ENCODE data around the gene FMO5.
"Not testable (repeated sequence)": the region's sequence is repeated elsewhere in the genome, so short reads cannot be mapped to it uniquely, and the experiment has no call there.

Gene FMO5, protein sequence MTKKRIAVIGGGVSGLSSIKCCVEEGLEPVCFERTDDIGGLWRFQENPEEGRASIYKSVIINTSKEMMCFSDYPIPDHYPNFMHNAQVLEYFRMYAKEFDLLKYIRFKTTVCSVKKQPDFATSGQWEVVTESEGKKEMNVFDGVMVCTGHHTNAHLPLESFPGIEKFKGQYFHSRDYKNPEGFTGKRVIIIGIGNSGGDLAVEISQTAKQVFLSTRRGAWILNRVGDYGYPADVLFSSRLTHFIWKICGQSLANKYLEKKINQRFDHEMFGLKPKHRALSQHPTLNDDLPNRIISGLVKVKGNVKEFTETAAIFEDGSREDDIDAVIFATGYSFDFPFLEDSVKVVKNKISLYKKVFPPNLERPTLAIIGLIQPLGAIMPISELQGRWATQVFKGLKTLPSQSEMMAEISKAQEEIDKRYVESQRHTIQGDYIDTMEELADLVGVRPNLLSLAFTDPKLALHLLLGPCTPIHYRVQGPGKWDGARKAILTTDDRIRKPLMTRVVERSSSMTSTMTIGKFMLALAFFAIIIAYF

DNA sequence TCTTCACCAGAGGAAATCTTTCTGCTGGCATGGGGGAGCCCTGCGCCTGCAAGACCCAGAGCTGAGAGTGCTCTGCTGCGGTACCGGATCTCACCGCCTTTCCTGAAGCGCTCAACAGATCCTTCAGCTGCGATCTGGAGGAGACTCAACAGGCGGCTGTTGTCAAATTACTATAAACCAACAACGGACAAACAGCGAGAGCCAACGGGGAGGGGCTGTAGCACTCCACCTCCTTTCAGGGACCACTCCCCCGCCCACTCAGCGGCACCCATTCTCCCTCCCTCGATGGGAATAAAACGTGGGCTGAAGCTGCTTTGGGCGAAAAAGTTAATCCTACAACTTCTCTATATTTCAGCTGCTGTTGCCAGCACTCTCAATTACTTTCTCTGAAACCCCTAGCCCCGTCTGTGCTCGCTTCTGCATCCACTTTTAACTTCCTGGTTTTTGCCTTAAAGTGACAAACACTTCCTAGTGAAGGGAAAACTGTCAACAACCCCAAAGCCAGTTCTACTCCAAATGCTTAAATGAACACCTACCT lies at the start of gene FMO5:
FMO5 (minus strand) TSS at position 147 of the 538 bp plus-strand sequence. CDS start 310 bp downstream, outside the sequence.
- peak; percentile 44 for DNase-seq

DNA sequence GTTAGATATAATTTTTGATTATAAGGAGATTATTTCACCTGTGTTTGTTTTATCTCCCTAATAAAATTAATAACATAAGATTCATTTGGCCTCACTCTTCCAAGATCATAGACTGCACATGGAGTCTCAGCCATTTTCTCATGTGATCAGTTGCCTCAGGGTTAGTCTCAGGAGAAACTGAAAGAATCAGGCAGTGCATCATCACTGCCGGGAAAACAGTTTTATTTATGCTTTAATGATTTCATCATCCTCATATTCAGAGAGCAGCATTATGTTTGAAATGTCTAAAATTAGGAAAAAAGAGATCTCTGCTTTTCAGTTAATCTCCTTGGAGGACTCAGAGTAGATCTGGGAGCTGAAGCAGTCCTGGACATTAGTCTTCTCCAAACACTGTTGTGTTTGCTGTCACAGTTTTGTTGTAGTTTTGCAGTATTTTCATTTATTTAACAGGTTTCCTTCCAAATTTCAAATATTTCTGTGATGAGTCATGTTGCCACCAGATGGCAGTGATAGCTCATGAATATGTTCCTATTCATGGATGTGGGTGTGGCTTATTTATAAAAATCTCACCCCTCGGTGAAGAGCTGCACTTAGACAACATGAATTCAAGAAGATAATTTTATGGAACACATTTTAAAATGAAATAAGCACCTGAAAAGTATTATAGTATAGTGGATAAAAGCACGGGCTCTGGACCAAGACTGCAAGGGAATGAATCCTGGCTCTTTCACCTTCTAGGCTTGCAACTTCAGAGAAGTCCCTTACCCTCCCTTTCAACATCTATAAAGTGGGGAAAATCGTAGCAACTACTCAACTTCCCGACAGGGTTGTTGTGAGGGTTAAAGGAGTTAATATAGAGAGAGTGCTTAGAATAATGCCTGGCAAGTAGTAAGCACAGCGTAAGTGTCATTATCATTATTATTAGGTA lies 48.5 kb upstream of the FMO5 start:
- DNase-seq, result peak; percentile 83

DNA sequence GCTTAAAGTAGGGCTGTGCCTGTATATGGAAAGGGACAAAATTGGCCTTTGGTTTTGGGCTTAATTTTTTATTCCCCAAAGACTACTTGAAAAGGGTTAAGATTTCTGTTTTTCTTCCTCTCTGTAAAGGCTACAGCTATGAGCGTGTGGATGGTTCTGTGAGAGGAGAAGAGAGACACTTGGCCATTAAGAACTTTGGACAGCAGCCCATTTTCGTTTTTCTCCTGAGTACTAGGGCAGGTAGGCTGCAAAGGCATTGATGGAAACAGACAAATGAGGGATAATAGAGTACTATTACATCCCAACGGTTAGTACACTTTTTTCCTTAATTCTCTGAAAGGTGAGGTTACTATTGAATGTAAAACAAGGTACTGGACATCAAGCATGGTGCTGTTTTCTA lies 46.9 kb upstream of the FMO5 start:
- DNase-seq, result no peak

DNA sequence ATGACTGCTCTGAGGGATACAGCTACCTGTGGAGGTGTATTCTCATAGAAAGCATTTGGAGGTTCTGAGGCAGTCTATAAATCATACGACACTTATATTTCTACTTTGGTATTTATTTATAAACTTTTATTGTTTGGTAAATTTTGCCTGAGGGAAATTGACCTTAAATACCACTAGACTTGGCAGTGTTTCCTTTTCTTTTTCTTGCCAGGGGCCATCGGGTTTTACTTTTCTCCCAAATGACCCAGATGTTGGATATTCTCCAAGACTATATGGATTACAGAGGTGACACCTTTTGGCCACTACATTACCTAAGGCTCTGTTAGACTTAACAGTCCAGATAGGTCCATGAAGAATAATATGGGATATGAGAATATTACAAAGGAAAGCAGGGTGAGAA lies 45.6 kb upstream of the FMO5 start:
- DNase-seq, result no peak

DNA sequence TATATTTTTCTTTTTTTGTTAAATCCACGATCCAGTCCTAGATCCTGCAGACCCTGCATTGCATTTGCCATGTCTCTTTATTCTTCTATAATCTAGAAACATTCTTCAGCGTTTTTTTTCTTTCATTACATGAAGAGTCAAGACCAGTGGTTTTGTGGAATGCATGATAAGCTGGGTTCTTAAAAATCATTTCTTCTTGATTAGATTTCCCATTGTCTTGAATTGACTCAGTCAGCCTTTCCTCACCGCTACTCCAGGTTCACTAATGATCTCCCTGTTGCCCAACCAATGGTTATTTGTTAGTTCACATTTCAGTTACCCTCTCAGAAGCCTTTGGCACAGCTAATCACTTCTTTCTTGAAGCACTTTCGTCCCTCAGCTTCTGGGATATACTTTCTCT lies 42.6 kb upstream of the FMO5 start:
- DNase-seq, result no peak

DNA sequence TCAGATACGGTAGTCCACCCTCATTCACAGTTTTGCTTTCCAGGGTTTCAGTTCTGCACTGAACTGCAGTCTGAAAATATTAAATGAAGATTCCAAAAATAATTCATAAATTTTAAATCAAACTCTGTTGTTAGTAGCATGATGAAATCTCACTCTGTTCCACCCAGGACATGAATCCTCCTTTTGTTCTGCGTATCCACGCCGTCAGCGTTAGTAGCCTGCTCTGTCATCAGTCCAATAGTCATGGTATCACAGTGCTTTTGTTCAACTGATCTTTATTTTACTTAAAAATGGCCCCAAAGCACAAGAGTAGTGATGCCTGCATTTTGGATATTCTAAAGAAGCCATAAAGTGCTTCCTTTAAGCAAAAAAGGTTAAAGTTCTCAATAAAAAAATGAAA lies 41.2 kb upstream of the FMO5 start:
- no peak for DNase-seq

DNA sequence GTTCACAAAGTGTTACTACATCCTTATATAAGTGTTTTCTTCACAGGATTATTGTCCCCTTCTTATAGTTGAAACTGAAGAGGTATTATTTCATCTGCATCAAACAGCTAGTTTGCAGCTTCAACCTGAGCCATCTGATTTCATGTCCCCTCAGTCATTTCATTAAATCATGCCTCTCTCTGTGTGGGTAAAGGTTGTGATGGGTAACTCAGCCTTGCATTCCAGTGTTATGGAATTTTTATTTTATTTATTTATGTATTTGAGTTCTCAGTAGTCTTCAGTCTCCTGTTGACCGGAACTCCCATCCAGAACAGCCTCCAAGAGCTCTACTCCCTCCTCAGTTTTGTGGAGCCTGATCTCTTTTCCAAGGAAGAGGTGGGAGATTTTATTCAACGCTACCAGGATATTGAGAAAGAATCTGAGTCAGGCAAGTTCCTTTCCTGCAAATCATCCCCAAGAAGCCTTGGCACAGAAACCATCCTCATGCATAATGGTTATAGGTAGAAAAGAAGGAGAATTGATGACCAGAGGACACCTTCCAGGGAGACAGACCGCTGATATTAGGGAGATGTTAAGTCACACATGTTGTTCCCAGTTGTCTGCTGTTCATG lies 39.1 kb upstream of the FMO5 start:
- DNase-seq, result peak; percentile 66

DNA sequence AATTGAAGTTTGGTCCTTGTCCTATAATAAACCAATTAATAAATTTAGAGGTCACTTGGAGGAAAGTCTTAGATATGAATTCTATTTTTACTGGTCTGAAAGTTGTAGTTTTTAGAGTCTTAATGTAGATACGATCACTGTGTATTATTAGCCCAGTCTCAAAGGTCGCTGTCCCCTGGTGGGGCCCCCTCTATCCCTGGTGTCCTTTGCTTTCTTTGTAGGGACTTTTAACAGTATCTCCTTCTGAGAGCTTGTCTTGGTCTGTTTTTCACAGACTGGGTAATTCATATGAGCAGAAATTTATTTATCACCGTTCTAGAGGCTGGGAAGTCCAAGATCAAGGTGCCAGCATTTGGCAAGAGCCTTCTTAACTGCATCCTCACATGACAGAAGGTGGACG lies 35.8 kb upstream of the FMO5 start:
- no peak for DNase-seq

DNA sequence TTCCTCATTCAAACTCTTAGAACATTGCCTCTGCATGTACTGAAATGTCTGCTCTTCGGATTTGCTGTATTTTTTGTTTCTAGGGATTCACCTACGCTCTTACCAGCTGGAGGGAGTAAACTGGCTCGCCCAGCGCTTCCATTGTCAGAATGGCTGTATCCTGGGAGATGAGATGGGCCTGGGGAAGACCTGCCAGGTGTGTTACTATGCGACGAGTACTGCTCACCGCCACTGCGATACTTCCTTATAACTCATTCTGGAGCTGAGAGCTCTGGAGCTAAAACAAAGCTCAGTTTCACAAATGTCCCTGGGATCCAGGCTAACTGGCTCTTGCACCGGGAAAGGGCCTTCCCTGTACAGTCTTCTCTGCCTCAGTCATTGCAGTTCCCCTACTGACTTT lies 27.4 kb upstream of the FMO5 start:
- no peak for DNase-seq

DNA sequence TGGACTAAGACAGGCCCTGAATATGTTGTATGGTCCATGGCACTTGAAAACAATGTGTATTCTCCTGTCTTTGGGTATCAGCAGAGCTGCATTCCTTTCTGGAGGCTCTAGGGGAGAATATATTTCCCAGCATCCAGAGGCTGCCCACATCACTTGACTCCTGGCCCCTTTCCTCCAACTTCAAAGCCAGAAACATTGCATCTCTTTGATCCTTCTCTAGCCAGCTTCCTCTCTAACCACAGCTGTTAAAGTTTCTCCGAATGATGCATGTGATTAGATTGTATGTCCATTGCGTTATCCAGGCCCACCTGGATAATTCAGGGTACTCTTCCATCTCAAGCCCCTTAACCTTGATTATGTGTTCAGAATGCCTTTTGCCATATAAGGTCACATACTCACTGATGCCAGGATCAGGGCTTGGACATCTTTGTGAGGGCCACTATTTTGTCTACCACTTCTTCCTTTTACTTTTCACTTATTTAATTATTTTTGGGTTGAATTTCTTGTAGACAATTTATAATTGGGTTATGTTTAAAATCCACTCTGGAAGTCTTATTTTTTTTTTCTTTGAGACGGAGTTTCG lies 22.6 kb upstream of the FMO5 start:
- peak; percentile 22 for DNase-seq

DNA sequence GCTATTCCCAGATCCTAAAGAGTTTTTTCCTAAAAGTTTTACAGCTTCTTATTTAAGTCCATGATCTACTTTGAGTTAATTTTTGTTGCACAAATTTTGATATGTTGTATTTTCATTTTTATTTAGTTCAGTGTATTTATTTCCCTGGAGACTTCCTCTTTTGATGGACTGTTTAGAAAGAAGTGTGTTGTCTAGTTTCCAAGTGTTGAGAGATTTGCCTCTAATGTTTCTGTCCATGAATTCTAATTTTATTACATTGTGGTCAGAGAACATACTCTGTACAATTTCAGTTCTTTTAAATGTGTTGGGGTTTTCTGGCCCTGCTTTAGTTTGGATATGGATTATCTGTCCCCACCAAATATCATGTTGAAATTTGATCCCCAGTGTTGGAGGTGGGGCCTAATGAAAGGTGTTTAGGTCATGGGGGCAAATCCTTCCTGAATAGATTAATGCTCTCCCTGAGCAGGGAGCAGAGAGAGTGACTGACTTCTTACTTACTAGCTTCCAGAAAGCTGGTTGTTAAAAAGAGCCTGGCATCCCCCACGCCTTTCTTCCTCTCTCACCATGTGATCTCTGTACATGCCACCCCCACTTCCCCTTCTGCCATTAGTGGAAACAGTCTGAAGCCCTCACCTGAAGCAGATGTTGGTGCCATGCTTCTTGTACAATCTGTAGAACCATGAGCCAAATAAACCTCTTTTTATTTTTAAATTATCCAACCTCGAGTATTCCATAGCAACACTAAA lies 21.9 kb upstream of the FMO5 start:
- no peak for DNase-seq

DNA sequence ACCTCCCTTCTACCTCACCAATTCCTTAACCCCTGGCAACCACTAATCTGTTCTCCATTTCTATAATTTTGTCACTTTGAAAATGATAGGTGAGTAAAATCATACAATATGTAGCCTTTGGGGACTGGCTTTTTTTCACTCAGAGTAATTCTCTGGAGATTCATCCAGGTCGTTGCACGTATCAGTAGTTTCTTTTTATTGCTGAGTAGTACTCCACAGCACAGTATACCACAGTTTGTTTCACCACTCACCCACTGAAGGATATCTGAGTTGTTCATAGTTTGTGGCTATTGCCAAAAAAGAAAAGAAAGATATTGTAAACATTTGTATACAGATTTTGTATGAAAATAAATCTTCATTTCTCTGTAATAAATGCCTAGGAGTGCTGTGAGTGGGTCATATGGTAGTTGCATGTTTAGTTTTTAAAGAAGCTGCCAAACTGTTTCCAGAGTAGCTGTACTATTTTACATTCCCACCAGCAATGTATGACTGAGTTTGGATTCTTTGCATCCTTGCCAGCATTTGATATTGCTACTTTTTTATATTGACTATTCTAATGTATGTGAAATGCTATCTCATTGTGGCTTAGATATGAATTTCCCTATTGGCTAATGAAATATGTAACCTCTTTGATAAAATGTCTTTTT lies 21.0 kb upstream of the FMO5 start:
- DNase-seq, result peak; percentile 30

DNA sequence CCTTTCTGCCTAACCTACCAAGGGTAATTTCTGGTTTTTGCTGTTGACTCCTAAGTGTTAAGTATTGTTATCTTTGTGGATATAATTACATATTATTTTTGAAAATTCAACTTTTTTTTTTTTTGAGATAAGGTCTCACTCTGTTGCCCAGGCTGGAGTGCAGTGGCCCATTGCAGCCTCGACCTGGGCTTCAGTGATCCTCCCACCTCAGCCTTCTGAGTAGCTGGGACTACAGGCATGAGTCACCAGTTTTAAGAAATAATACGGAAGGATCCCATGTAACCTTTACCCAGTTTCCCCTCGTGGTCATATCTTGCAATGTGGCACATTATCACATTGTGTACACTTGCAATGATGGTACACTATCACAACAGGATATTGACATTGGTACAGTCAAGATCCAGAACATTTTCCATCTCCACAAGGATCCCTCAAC lies 20.5 kb upstream of the FMO5 start:
- DNase-seq, result no peak

DNA sequence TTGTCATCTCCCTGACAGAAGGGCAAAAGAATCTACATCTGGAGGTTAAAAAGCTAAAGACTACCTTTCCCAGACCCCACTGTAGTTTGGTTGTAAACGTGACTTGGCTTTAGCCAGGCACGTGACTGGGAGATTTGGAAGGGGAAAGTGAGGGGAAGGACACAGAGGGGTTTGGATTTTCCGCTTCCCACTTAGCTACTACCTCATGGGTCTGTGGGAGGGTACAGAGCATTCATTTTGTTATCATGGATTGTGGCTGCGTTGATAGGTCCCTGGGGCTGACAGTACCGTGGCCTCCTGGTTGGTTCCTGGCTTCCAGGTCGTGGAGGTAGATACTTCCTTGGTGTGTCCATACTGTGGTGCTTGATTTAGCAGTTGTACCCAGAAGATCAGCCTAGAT lies 20.0 kb upstream of the FMO5 start:
- DNase-seq, result no peak

DNA sequence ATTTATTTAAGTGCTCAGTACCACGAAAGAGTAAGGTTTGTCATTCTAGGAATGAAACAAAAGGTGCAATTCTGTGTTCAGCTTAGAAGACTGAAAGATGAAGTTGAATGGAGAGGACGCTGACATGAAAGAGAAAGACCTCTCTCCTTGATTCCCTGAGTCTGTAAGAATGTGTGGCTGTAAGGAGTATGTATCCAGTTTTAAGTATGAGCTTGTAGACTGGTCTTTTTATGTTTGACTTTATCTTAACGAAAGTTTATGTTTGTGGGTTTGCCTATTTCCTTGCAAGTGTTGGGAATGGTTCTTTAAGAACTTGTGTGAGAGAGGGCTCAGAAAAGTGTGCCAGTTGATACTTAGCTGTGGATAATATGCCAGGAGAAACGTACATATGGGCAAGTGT lies 18.7 kb upstream of the FMO5 start:
- DNase-seq, result no peak

DNA sequence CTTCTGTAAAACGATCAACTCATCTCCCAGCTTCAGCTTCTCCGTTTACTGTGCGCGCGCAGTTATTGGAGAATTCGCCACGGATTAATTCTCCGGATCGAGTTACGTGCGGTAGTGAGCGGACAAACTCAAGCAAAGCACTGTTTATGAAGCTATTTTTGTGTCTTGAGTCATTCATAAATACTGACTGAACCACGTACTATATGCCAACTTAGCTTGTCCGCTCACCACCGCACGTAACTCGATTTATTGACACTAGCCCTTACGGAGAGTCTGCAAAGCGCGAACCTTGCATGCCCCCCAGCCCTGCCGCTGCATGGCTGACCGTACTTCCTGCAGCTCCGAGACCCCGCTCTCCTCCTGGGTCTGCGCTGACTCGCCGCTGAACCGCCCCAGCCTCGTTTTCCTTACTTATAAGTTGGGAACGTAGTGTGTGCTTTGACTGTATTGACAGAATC lies 18.1 kb upstream of the FMO5 start:
- no peak for DNase-seq

DNA sequence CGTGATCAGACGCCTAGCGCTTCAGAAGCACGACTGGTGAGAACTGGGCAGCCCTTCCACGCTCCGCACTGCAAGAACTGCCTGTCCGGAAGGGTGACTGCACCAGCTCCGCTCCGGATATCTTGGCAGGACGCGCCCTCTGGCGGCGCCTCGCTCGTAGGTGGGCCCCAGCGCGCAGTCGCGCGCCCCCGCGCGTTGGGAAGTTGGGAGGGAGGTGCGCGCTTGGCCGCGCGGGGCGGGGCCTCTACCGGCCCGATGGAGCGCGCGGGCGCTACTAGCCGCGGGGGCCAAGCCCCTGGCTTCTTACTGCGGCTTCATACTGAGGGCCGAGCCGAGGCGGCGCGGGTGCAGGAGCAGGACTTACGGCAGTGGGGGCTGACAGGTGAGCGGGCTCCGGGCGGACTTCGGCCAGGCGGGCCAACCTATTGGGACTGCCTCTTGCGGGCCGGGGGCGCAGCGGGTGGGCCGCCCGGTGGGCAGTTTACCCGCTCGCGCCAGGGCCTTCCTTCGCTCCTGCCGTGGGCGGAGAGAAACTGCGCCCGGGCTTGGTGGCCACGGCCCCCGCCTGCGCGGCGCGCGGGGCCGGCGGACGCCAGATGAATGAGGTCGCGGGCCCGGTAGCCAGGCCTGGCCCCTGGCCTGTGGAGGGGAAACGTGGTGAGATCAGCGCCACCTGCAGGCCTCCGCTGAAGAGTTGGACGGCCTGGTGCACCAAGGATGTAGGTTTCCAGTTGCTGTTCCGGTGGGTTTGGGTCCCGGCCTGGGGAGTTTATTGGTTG lies 17.5 kb upstream of the FMO5 start, which contains the start of gene CHD1L:
CHD1L (plus strand) TSS at position 236 of the 779 bp plus-strand sequence; CDS start at position 256, 20 bp downstream.
- peak; percentile 93 for DNase-seq

DNA sequence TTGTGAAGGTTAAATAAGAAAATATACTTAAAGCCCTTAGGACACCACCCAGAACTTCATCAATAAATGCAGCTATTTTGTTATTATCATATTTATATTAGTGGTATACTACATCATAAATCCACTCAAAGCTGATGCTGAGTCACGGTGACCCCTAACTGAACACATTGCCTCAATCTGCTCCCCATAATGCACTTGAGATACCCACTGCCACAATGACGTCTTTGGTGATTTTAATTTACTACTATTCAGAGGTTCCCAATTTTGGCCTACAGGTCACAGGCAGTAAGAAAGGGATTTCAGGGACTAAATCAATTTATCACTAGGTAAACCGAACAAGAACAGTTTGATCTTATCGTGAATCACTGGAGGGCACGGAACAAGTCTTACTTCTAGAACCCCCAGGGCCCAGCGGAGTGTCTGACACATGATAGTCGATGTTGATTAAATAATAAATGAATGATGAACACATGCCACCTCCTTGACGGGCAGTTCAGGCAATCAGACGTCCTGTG lies 16.9 kb upstream of the FMO5 start:
- no peak for DNase-seq

DNA sequence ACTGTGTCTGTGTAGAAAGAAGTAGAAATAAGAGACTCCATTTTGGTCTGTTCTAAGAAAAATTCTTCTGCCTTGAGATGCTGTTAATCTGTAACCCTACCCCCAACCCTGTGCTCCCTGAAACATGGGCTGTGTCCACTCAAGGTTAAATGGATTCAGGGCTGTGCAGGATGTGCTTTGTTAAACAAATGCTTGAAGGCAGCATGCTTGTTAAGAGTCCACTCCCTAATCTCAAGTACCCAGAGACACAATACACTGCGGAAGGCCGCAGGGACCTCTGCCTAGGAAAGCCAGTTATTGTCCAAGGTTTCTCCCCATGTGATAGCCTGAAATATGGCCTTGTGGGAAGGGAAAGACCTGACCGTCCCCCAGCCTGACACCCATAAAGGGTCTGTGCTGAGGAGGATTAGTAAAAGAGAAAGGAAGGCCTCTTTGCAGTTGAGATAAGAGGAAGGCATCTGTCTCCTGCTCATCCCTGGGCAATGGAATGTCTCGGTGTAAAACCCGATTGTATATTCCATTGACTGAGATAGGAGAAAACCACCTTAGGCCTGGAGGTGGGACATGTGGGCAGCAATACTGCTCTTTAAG lies 15.1 kb upstream of the FMO5 start:
- not testable (repeated sequence) for DNase-seq
